Heart right ventricle (tissue), 16 donors: Measurements from ENCODE around the gene STOX1. TPM values are rescaled to one million over a fixed set of nuclear protein-coding genes. Genes with fewer than 3 reads are reported as not detected.
"Not testable (repeated sequence)": the region's sequence is repeated elsewhere in the genome, so short reads cannot be mapped to it uniquely, and the experiment has no call there.

Source experiments
- ATAC-seq, 8 donors: fragments of 200-7000 bp; cut with Tn5 transposase; one replicate each; pipeline ENCODE4 v1.9.1; 2020; ENCODE audit warnings: mild to moderate bottlenecking in 8 of 8, moderate library complexity in 8 of 8, moderate number of reproducible peaks in 1 of 8
- DNase-seq, 2 donors: peaks; one replicate each; pipeline ENCODE4 v3.0.0-alpha.2; 2020
- H3K27ac ChIP-seq, 10 donors: fragments of 200-600 bp; sonication (generic) in 2 of 10; one replicate each; pipeline versions ENCODE4 v1.5.0 to v1.8.0; 2020 to 2022; ENCODE audit warnings: mild to moderate bottlenecking in 3 of 10
- H3K27me3 ChIP-seq, 7 donors: fragments of 200-600 bp; one replicate each; pipeline ENCODE4 v1.8.0; 2021 to 2022; ENCODE audit warnings: mild to moderate bottlenecking in 2 of 7
- H3K36me3 ChIP-seq, 9 donors: fragments of 200-600 bp; sonication (generic) in 1 of 9; one replicate each; pipeline versions ENCODE4 v1.5.0 to v1.8.0; 2020 to 2022; ENCODE audit warnings: mild to moderate bottlenecking in 2 of 9
- H3K4me1 ChIP-seq, 9 donors: fragments of 200-600 bp; sonication (generic) in 1 of 9; one replicate each; pipeline versions ENCODE4 v1.5.0 to v1.8.0; 2020 to 2022; ENCODE audit warnings: mild to moderate bottlenecking in 4 of 9
- H3K4me3 ChIP-seq, 10 donors: fragments of 200-600 bp; sonication (generic) in 2 of 10; one replicate each; pipeline versions ENCODE4 v1.5.0 to v1.8.0; 2020 to 2022; ENCODE audit warnings: mild to moderate bottlenecking in 7 of 10, moderate library complexity in 2 of 10
- H3K9me3 ChIP-seq, 11 donors: fragments of 200-600 bp in 10 of 11; sonication (generic) in 2 of 11; one replicate each; pipeline versions ENCODE4 v1.5.0 to v1.8.0; 2013 to 2022; ENCODE audit warnings: mild to moderate bottlenecking in 2 of 11, control low read depth in 1 of 11, moderate library complexity in 1 of 11
- WGBS, 2 donors: extraction: QIAGEN DNeasy Blood & Tissue Kit; methylation state at CpG; one replicate each; pipeline ENCODE4 v1.1.7; 2013; ENCODE audit warnings: inconsistent platforms in 1 of 2; 5-methylcytosine and 5-hydroxymethylcytosine counted together
- intact Hi-C, 10 donors: fragments of 100-400 bp; cut with DNase I; formaldehyde crosslinking; loops; one replicate each; pipeline versions ENCODE4 v1.11.1 to v1.14.2; 2022
- polyA plus RNA-seq, 2 donors: library from polyadenylated mRNA; stranded (reverse); fragments of 200-250 nt; gene quantifications; one replicate each; pipeline ENCODE4 v1.2.3, GENCODE V29; 2013
- total RNA-seq, 10 donors: library from RNA; stranded (reverse); fragmentation: NEBNext Ultra II Directional in 3 of 10; extraction: Animal tissue kit (Norgen Biotek cat#: 25700) in 3 of 10; gene quantifications; one replicate each; pipeline versions ENCODE4 v1.2.1 to v1.2.4, GENCODE V29; 2021 to 2023
- TF ChIP-seq, protein P1 (sequence below), 9 donors: fragments of 200-600 bp; sonication (generic) in 2 of 9; IDR thresholded peaks; one replicate each; pipeline versions ENCODE4 v1.5.0 to v1.8.0; 2021 to 2022; ENCODE audit warnings: antibody characterized with exemption in 9 of 9, mild to moderate bottlenecking in 5 of 9, moderate library complexity in 1 of 9
- donor health status: Arrhythmogenic right ventricular cardiomyopathy.
- donor health status: ischemic (EF 13 %, LVEDD 7.1; RV severe dilation, severe dysfunction).
- donor health status: healthy with polysubstance abuse.
- donor health status: DM: no; HTN: yes; CAD: no.
- donor health status: DM: no; HTN: no; CAD: no.
- donor health status: ischemic (EF 25% LVEDD 6.9; RV normal size, moderate dysfunction).
- donor health status: ischemic (EF 25% LVEDD 5.7; RV mildly dilated, moderate dysfunction).
- donor health status: healthy.
- donor health status: DM: yes; HTN: yes; CAD: no.
- donor health status: Ischemic cardiomyopathy.
- donor health status: ischemic (EF 35%, LVEDD 5.7; RV mildly dilated, moderate dysfunction).
- donor health status: nonischemic (EF 11% LVEDD 7.7; RV severe dilation, severe dysfunction).
- donor health status: DM: yes; HTN: yes; CAD: no.
- donor health status: PGD.
- donor health status: ischemic (EF 29% LVEDD 5.4; RV normal size, mild dysfunction).
- donor health status: nonischemic (EF 23%, LVEDD 6.1; RV moderate dilation, normal function).

The STOX1 gene
- total and polyA plus RNA-seq, 12 donors: 0.09 to 1.9 (median 0.25) TPM; not detected in 2

DNA sequence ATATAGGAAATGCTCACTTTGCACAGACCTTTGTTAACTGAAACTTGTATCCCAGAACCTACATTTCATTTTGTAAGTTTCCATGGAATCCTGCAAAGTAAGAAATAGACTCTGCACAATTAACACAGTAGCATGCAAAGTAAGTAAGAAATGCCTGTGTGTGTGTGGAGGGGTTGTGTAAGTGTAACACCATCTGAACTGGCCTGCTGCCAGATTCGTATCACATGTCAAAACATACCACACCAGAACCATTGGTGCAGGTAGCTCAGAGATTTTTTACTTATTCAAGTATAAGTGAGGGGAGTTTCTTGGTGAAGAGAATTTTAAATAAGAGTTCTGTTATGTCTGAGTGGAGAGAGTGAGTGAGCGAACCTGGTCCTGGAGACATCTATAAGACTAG, 110.8 kb downstream of the STOX1 start:
- Histone ChIP-seq H3K27me3 (no peaks in the 10 kb centered on the region), H3K9me3 (no peaks in the 10 kb centered on the region), H3K27ac (no peak overlapping the region), H3K36me3 (peaks cover 0 to 100% (median 41%) of the 10 kb centered on the region in 9 donors), H3K4me1 (no peaks in the 10 kb centered on the region), H3K4me3 (no peak overlapping the region)
- no peak for DNase-seq
- WGBS, 2 donors: 61 to 69% methylated on average over 2 of the region's 2 CpGs
- ATAC-seq: no peak
- TF ChIP-seq, protein P1, sequence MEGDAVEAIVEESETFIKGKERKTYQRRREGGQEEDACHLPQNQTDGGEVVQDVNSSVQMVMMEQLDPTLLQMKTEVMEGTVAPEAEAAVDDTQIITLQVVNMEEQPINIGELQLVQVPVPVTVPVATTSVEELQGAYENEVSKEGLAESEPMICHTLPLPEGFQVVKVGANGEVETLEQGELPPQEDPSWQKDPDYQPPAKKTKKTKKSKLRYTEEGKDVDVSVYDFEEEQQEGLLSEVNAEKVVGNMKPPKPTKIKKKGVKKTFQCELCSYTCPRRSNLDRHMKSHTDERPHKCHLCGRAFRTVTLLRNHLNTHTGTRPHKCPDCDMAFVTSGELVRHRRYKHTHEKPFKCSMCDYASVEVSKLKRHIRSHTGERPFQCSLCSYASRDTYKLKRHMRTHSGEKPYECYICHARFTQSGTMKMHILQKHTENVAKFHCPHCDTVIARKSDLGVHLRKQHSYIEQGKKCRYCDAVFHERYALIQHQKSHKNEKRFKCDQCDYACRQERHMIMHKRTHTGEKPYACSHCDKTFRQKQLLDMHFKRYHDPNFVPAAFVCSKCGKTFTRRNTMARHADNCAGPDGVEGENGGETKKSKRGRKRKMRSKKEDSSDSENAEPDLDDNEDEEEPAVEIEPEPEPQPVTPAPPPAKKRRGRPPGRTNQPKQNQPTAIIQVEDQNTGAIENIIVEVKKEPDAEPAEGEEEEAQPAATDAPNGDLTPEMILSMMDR (IDR thresholded peaks at IDR 0.05): no peak
- intact Hi-C loops: no loop called here

DNA sequence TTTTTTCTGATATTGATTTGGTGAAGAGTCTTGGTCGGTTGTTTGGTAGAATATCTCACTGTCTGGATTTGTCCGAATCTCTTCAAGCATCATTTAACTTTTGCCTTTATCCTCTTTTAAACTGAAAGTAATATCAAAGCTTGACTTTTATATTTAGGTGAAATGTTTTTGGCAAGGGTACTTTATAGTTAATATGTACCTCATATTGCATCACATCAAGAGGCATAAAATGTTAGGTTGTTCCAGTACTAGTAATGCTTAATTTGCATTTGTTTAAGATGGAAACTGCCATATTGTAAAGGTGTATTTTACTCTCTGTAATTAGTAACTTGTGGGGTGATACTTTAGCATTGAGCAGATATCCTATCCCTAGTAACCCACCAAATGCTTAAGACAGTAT, 111.6 kb downstream of the STOX1 start:
- peaks cover 0 to 100% (median 47%) of the 10 kb centered on the region in 9 donors for H3K36me3 ChIP-seq
- no peak overlapping the region for H3K27ac ChIP-seq
- H3K4me1 ChIP-seq: no peaks in the 10 kb centered on the region
- H3K27me3 ChIP-seq: no peaks in the 10 kb centered on the region
- H3K4me3 ChIP-seq: no peak overlapping the region
- 95 to 96% methylated on average over 2 of the region's 2 CpGs for WGBS, 2 donors
- TF ChIP-seq, protein P1 (IDR thresholded peaks at IDR 0.05): no peak
- no peaks in the 10 kb centered on the region for H3K9me3 ChIP-seq
- DNase-seq (no peak), ATAC-seq (no peak)
- intact Hi-C loops: no loop called here

DNA sequence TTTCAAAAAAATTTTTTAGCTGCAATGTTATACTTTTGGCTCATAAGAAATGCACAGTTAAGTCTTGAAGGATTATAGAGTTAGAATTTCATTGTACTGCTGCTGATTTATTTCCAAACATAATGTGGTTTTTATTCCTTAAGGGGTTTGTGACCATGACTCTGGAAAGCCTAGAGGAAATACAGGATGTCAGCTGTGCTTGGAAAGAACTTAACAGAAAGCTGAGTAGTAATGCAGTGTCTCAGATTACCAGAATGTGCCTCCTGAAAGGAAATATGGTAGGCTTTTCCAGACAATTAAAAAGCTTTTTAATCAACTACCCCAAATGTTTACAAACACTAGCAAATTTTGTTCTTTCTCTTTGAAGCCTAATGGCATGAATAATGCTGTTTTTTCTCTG, 113.6 kb downstream of the STOX1 start:
- ATAC-seq, H3K27me3 ChIP-seq, H3K4me1 ChIP-seq, H3K4me3 ChIP-seq, intact Hi-C loops, H3K27ac ChIP-seq, H3K9me3 ChIP-seq, DNase-seq: not testable (repeated sequence)
- H3K36me3 ChIP-seq: peaks cover 0 to 100% (median 58%) of the 10 kb centered on the region in 9 donors

Other genes with a start within 250 kb of the STOX1 start
- 10 to 100 TPM; 23.5 to 37.1 (median 30.5) TPM for gene CCAR1, start 106.3 kb upstream of the STOX1 start, total RNA-seq
- gene CCAR1, start 106.3 kb upstream of the STOX1 start, polyA plus RNA-seq: 10 to 100 TPM; 24.1 to 62.3 TPM
- 10 to 100 TPM; 18.3 to 21.7 (median 20.4) TPM for gene DDX50, start 73.8 kb downstream of the STOX1 start, total RNA-seq
- gene DDX50, start 73.8 kb downstream of the STOX1 start, polyA plus RNA-seq: 10 to 100 TPM in 1 of 2 donors, 1 to 10 TPM in 1; 7.2 to 15.8 TPM
- 10 to 100 TPM; 17.6 to 52.4 (median 25.5) TPM for gene DDX21, start 128.6 kb downstream of the STOX1 start, total RNA-seq
- 10 to 100 TPM; 10.2 to 17.8 TPM for gene DDX21, start 128.6 kb downstream of the STOX1 start, polyA plus RNA-seq
- 10 to 100 TPM; 42.3 to 67.9 (median 53.2) TPM for gene KIFBP, start 161.3 kb downstream of the STOX1 start, total RNA-seq
- 10 to 100 TPM; 16.7 to 37.9 TPM for gene KIFBP, start 161.3 kb downstream of the STOX1 start, polyA plus RNA-seq